ENCODE data around the gene C17orf58.
A peak's percentile ranks its signal among the peaks of the same experiment; 100 is the strongest.
"Not testable (repeated sequence)": the region's sequence is repeated elsewhere in the genome, so short reads cannot be mapped to it uniquely, and the experiment has no call there.

Gene C17orf58

GRCh38 chr17:67999291-67999911 lies 3.1 kb upstream of the C17orf58 start:
- DNase-seq: peak; percentile 68

GRCh38 chr17:67998466-67998865 lies 2.2 kb upstream of the C17orf58 start:
- no peak for DNase-seq

- DNase-seq: peak; percentile 65
These were observed 552 bp downstream of the C17orf58 start for GRCh38 chr17:67995570-67996263.

GRCh38 chr17:67994817-67995569 lies 1.3 kb downstream of the C17orf58 start:
- peak; percentile 26 for DNase-seq

- DNase-seq: no peak
These were observed 2.3 kb downstream of the C17orf58 start for GRCh38 chr17:67993998-67994361.

- peak; percentile 92 for DNase-seq
These were observed 2.9 kb downstream of the C17orf58 start for GRCh38 chr17:67993153-67993997.

- DNase-seq: no peak
These were observed 3.6 kb downstream of the C17orf58 start for GRCh38 chr17:67992548-67993152.

- DNase-seq: no peak
These were observed 5.4 kb downstream of the C17orf58 start for GRCh38 chr17:67990909-67991308.

- DNase-seq: no peak
These were observed 12.9 kb downstream of the C17orf58 start for GRCh38 chr17:67983383-67983688.

GRCh38 chr17:67982686-67983382 lies 13.4 kb downstream of the C17orf58 start:
- no peak for DNase-seq

- no peak for DNase-seq
These were observed 14.1 kb downstream of the C17orf58 start for GRCh38 chr17:67982034-67982640.

- DNase-seq: not testable (repeated sequence)
These were observed 15.4 kb downstream of the C17orf58 start for GRCh38 chr17:67980883-67981282.

- no peak for DNase-seq
These were observed 15.8 kb downstream of the C17orf58 start for GRCh38 chr17:67980456-67980855.

GRCh38 chr17:67976306-67976705 lies 20.0 kb downstream of the C17orf58 start:
- DNase-seq: peak; percentile 19

GRCh38 chr17:67974598-67975066 lies 21.6 kb downstream of the C17orf58 start:
- DNase-seq: peak; percentile 74

- peak; percentile 62 for DNase-seq
These were observed 22.1 kb downstream of the C17orf58 start for GRCh38 chr17:67974185-67974584.

- DNase-seq: no peak
These were observed 25.5 kb downstream of the C17orf58 start for GRCh38 chr17:67970783-67971182.

GRCh38 chr17:67963145-67963572 lies 33.1 kb downstream of the C17orf58 start:
- peak; percentile 68 for DNase-seq

GRCh38 chr17:67962156-67962555 lies 34.1 kb downstream of the C17orf58 start:
- not testable (repeated sequence) for DNase-seq

- DNase-seq: not testable (repeated sequence)
These were observed 36.0 kb downstream of the C17orf58 start for GRCh38 chr17:67960276-67960675.

GRCh38 chr17:67959510-67959909 lies 36.8 kb downstream of the C17orf58 start:
- no peak for DNase-seq

Data from islet precursor cell (in vitro differentiated cells).